ENCODE data around the gene USH1C.

DNA sequence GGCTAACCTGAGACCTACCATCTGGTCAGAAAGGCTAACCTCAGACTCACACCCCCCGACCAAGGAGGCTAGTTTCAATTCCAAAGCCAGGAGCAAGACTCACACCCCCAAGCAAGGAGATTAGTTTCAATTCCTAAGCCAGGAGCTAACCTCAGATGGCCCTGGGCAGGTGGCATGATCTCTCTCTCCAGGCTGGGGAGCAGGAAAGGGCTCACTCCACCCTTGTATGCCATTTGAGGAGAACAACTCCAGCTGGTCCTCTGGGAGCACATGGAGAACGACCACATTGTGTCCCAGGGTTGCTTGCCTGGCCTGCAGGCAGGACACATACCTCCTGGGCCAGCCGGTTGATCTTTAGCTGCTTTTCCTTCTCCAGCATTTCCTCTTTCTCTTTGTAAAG lies 32.6 kb downstream of the USH1C start:
- TF ChIP-seq CTCF (IDR thresholded peaks at IDR 0.05) (no peak), POLR2A (IDR thresholded peaks at IDR 0.05) (no peak)
